Measurements from ENCODE around the gene SSBP3.

SSBP3 gene

DNA sequence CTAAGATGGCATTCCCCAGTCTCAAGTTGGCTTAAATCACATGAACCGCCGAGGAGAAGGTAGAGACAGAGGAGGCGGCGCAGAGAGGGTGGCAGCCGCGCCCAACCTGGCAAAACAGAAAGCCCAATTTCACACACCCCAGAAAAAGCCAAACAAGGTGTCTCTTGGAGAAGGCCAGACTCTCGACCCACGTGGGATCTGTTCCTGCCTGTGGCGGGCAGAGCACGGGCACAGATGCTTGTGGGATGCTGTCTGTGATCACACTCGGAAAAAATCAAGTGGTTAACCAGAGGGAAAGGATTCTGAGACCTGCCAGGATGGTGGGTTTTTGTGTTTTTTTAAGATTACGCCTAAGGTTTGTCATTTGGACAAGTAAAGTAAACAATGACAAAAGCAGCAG lies 125.5 kb downstream of the SSBP3 start:
- no peak overlapping the region for H3K4me3 ChIP-seq (replicated peaks; ENCODE audit: low read depth, low read length)
- no peak for DNase-seq (ENCODE audit: low read depth)
- TF ChIP-seq CTCF (IDR thresholded peaks at IDR 0.05; ENCODE audit: low read length, missing control alignments): no peak

DNA sequence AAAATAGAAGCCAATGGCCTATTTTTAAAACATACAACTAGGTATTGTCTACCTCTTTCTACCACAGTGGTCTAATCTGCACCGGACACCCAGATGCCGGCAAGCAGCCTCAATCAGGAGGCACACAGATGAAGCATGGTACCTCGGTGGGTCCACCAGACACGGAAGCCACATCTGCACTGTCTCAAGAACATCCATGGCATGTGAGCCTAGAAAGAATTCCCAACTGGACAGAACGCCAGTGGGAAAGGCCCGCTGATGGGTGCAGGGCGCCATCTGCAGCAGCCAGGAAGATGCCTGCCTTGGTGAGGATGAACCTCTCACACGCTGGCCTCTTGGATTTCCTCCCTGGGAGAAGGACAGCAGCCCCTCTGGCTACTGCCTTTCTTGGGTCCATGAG lies 126.7 kb downstream of the SSBP3 start:
- H3K4me3 ChIP-seq (replicated peaks; ENCODE audit: low read depth, low read length): no peak overlapping the region
- no peak for TF ChIP-seq CTCF (IDR thresholded peaks at IDR 0.05; ENCODE audit: low read length, missing control alignments)
- DNase-seq (ENCODE audit: low read depth): no peak

DNA sequence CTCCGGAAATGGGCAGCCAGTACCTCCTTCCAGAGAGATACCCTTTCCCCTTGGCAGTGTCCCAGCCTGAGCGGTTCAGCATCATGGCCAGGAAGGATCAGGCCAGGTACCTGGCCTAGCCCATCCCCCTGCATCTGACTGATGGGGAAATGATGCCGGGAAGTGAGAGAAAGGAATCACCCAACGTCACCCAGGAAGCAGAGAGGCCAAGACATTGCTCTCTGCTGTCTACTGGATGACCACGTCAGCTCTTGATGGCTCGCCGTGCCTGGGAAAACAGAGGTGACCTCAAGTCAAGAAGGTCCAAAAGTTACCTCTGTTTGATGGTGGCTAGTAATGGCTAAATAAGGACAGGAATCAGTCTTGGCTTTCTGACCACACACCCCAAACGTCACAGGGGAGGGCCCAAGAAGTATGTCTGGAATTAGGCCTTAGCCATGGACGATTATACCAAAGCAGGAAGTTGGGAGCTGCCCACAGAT lies 127.2 kb downstream of the SSBP3 start:
- TF ChIP-seq CTCF (IDR thresholded peaks at IDR 0.05; ENCODE audit: low read length, missing control alignments): no peak
- no peak overlapping the region for H3K4me3 ChIP-seq (replicated peaks; ENCODE audit: low read depth, low read length)
- DNase-seq (ENCODE audit: low read depth): peak; percentile 76

GRCh38 chr1:54277451-54278341 lies 128.5 kb downstream of the SSBP3 start:
- no peak for TF ChIP-seq CTCF (IDR thresholded peaks at IDR 0.05; ENCODE audit: low read length, missing control alignments)
- no peak for DNase-seq (ENCODE audit: low read depth)

DNA sequence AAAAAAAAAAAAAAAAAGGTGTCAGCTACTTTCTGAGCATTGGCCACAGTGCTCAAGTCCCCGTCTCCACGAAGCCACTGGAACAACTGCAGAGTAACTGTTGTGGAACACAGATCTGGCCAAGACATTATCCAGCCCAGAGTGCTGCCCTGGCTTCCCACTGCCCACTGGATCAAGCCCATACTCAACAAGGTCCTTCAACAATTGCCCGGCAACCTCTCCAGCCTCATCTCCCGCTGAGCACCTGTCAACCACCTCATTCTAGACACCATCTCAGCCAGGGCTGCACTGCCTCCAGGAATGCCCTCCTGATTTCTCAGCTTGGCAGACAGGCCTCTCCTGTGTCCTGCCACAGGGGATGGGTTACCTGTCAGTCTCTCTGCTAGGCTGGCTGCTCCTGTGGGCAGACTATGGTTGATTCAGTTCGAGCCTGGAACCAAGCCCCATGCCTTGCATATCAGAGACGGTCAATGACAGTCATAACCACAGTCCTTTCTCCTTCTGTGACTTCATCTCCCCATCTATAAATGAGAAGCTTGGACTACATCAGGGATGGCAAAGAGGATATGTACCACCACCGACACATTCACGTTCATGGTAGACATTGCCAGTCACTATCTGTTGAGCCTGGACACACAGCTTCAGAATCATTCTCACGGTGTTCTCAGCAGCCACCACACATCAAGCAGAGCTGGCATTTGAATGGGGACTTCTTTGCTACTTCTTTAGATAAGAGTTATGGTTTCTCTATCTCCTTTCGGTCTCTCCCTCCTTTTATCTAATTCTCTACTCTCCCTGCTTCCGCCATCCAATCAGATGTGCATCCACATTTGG lies 129.4 kb downstream of the SSBP3 start:
- no peak for DNase-seq (ENCODE audit: low read depth)
- no peak overlapping the region for H3K4me3 ChIP-seq (replicated peaks; ENCODE audit: low read depth, low read length)
- no peak for TF ChIP-seq CTCF (IDR thresholded peaks at IDR 0.05; ENCODE audit: low read length, missing control alignments)

More at GRCh38 chr1:54277451-54278341, 128.5 kb downstream of the SSBP3 start:
- H3K4me3 ChIP-seq (replicated peaks; ENCODE audit: low read depth, low read length): no peak overlapping the region

GRCh38 chr1:54275349-54275748 lies 130.8 kb downstream of the SSBP3 start:
- H3K4me3 ChIP-seq (replicated peaks; ENCODE audit: low read depth, low read length): no peak overlapping the region
- DNase-seq (ENCODE audit: low read depth): peak; percentile 66
- TF ChIP-seq CTCF (IDR thresholded peaks at IDR 0.05; ENCODE audit: low read length, missing control alignments): peak; percentile 49

Data from fibroblast of pulmonary artery (primary cell).